HCT116 (cell line): Measurements from ENCODE around the gene NDC1. TPM values are rescaled to one million over a fixed set of nuclear protein-coding genes. Genes with fewer than 3 reads are reported as not detected.

Experiments used
- ATAC-seq: fragments of 200-7000 bp; cut with Tn5 transposase; 2 replicates; pipeline ENCODE4 v1.9.1; 2020; ENCODE audit warnings: mild to moderate bottlenecking, moderate library complexity
- BruUV-seq: library from RNA; stranded (reverse); fragments of 400-500 nt; replicated peaks from 2 replicates; lab custom pipeline; 2021; lab: Mats Ljungman, UMichigan
- CTCF ChIA-PET: fragments of 300-600 bp; sonication (Branson Sonifier 250); formaldehyde crosslinking; loops from one replicate; lab custom pipeline; 2021; ENCODE audit warnings: antibody characterized with exemption; lab: Charles Lee
- POLR2A ChIA-PET: fragments of 300-600, 350-600 bp; sonication (Branson Sonifier 250); formaldehyde crosslinking; loops from one replicate; lab custom pipeline; 2021; ENCODE audit warnings: antibody characterized with exemption; lab: Charles Lee
- RAD21 ChIA-PET, 2 experiments: fragments of 300-600 bp; sonication (Branson Sonifier 250); formaldehyde crosslinking; loops; one replicate each; lab custom pipeline; 2023; ENCODE audit warnings: low total read pairs in 2 of 2; ENCODE audit not compliant: uncharacterized antibody in 2 of 2, unreplicated experiment in 2 of 2, low non-redundant PET in 1 of 2; lab: Charles Lee
- DNase-seq: peaks from one replicate; pipeline ENCODE4 v3.0.0-alpha.2; 2010; ENCODE audit warnings: low read depth, low spot score
- H2AFZ ChIP-seq: fragments of 200-600 bp; shearing (Covaris generic), sonication (generic); 2 replicates; pipeline ENCODE4 v1.6.1; 2017; ENCODE audit warnings: low read depth, mixed run types, mixed read lengths, antibody characterized with exemption, low read length; ENCODE audit not compliant: poor library complexity, severe bottlenecking
- H3K27ac ChIP-seq: 2 replicates; pipeline ENCODE4 v1.5.1; 2012; ENCODE audit warnings: low read depth, low read length
- H3K27me3 ChIP-seq: fragments of 200-600 bp; sonication (generic); 2 replicates; pipeline ENCODE4 v1.6.1; 2016; ENCODE audit warnings: mixed run types, low read length, mixed read lengths; ENCODE audit not compliant: insufficient read depth
- H3K36me3 ChIP-seq, 2 experiments: fragments of 200-500 bp in 1 of 2; fragments of 200-600 bp in 1 of 2; sonication (Bioruptor generic) in 1 of 2; sonication (generic) in 1 of 2; 2 replicates each; pipeline versions ENCODE4 v1.5.1 to v1.6.1; 2014 to 2016; ENCODE audit warnings: low read length in 2 of 2, inconsistent platforms in 1 of 2, mixed read lengths in 1 of 2, mixed run types in 1 of 2; ENCODE audit not compliant: insufficient read depth in 2 of 2, control insufficient read depth in 1 of 2
- H3K4me1 ChIP-seq, 2 experiments: fragments of 200-600 bp in 1 of 2; sonication (generic) in 1 of 2; 2 replicates each; pipeline versions ENCODE4 v1.5.1 to v1.6.1; 2012 to 2017; ENCODE audit warnings: low read length in 2 of 2, inconsistent platforms in 1 of 2, mild to moderate bottlenecking in 1 of 2, mixed read lengths in 1 of 2, mixed run types in 1 of 2, moderate library complexity in 1 of 2; ENCODE audit not compliant: insufficient read depth in 2 of 2, control insufficient read depth in 1 of 2
- H3K4me2 ChIP-seq: fragments of 200-600 bp; sonication (generic); 2 replicates; pipeline ENCODE4 v1.6.1; 2017; ENCODE audit warnings: mixed run types, low read length, mixed read lengths
- H3K4me3 ChIP-seq, 2 experiments: fragments of 200-600 bp in 1 of 2; sonication (generic) in 1 of 2; replicated peaks in 1 of 2; 2 replicates each; pipeline ENCODE4 v1.5.1; 2011 to 2016; ENCODE audit warnings: low read length in 2 of 2, control low read depth in 1 of 2, low read depth in 1 of 2, mild to moderate bottlenecking in 1 of 2, mixed read lengths in 1 of 2, mixed run types in 1 of 2
- H3K79me2 ChIP-seq: fragments of 200-600 bp; sonication (generic); 2 replicates; pipeline ENCODE4 v1.6.1; 2017; ENCODE audit warnings: mild to moderate bottlenecking, mixed run types, low read length, moderate library complexity, mixed read lengths; ENCODE audit not compliant: insufficient read depth
- H3K9ac ChIP-seq: fragments of 200-600 bp; sonication (generic); 2 replicates; pipeline ENCODE4 v1.6.1; 2016; ENCODE audit warnings: low read length, mixed read lengths
- H3K9me2 ChIP-seq: fragments of 200-600 bp; sonication (generic), shearing (Covaris generic); 2 replicates; pipeline ENCODE4 v1.6.1; 2017; ENCODE audit warnings: mixed run types, mild to moderate bottlenecking, moderate library complexity; ENCODE audit not compliant: insufficient read depth
- H3K9me3 ChIP-seq, 2 experiments: fragments of 200-500 bp in 1 of 2; fragments of 200-600 bp in 1 of 2; sonication (Bioruptor generic) in 1 of 2; sonication (generic) in 1 of 2; 2 replicates each; pipeline ENCODE4 v1.6.1; 2014 to 2017; ENCODE audit warnings: low read length in 2 of 2, mixed read lengths in 2 of 2, inconsistent platforms in 1 of 2, low read depth in 1 of 2, mild to moderate bottlenecking in 1 of 2, mixed run types in 1 of 2, moderate library complexity in 1 of 2; ENCODE audit not compliant: control insufficient read depth in 1 of 2, insufficient read depth in 1 of 2
- H4K20me1 ChIP-seq: fragments of 200-600 bp; sonication (generic), shearing (Covaris generic); 2 replicates; pipeline ENCODE4 v1.6.1; 2017; ENCODE audit warnings: mixed run types, mild to moderate bottlenecking, moderate library complexity; ENCODE audit not compliant: insufficient read depth
- CBX3 ChIP-seq: IDR thresholded peaks from 2 replicates; pipeline ENCODE4 v1.6.1; 2012; ENCODE audit warnings: low read depth
- CTCF ChIP-seq, 3 experiments: fragments of 200-600 bp in 1 of 3; sonication (generic) in 1 of 3; IDR thresholded peaks in 2 of 3; conservative IDR thresholded peaks in 1 of 3; 2 replicates each; pipeline ENCODE4 v1.5.1; 2012 to 2017; ENCODE audit warnings: low read depth in 2 of 3, low read length in 2 of 3, antibody characterized with exemption in 1 of 3, borderline replicate concordance in 1 of 3, control low read depth in 1 of 3, mild to moderate bottlenecking in 1 of 3, mixed read lengths in 1 of 3, mixed run types in 1 of 3, moderate library complexity in 1 of 3; ENCODE audit not compliant: insufficient read depth in 1 of 3
- EGR1 ChIP-seq: IDR thresholded peaks from 2 replicates; pipeline ENCODE4 v1.6.1; 2012; ENCODE audit warnings: low read depth
- EZH2 ChIP-seq: fragments of 200-600 bp; sonication (generic); IDR thresholded peaks from 2 replicates; pipeline ENCODE4 v1.6.1; 2017; ENCODE audit warnings: antibody characterized with exemption, mixed run types
- JUND ChIP-seq: IDR thresholded peaks from 2 replicates; pipeline ENCODE4 v1.6.1; 2012
- MAX ChIP-seq: IDR thresholded peaks from 2 replicates; pipeline ENCODE4 v1.6.1; 2012
- POLR2A ChIP-seq: IDR thresholded peaks from 2 replicates; pipeline ENCODE4 v1.7.0; 2011; ENCODE audit warnings: borderline replicate concordance; ENCODE audit not compliant: insufficient read depth, insufficient read length; ENCODE audit errors: extremely low read depth
- POLR2AphosphoS5 ChIP-seq: IDR thresholded peaks from 2 replicates; pipeline ENCODE4 v1.6.1; 2011; ENCODE audit warnings: mild to moderate bottlenecking, low read depth, low read length, moderate library complexity
- RAD21 ChIP-seq: IDR thresholded peaks from 2 replicates; pipeline ENCODE4 v1.6.1; 2012; ENCODE audit warnings: low read depth, mild to moderate bottlenecking
- SIN3A ChIP-seq: IDR thresholded peaks from 2 replicates; pipeline ENCODE4 v1.6.1; 2012; ENCODE audit warnings: low read depth
- SP1 ChIP-seq: IDR thresholded peaks from 2 replicates; pipeline ENCODE4 v1.6.1; 2012; ENCODE audit warnings: low read depth
- ZBTB33 ChIP-seq: IDR thresholded peaks from 2 replicates; pipeline ENCODE4 v1.6.1; 2011; ENCODE audit warnings: mild to moderate bottlenecking, low read length, moderate library complexity; ENCODE audit not compliant: insufficient replicate concordance; ENCODE audit errors: extremely low read depth
- ZFX ChIP-seq: fragments of 450-650 bp; IDR thresholded peaks from 2 replicates; pipeline ENCODE4 v1.6.1; 2017
- ZNF274 ChIP-seq: fragments of 200-500 bp; sonication (Bioruptor generic); IDR thresholded peaks from 2 replicates; pipeline ENCODE4 v1.6.1; 2014; ENCODE audit warnings: mild to moderate bottlenecking, low read depth, low read length, inconsistent platforms
- intact Hi-C: fragments of 100-400 bp; cut with micrococcal nuclease; formaldehyde crosslinking; loops from 2 replicates; pipeline ENCODE4 v1.10.0; 2022
- total RNA-seq: library from RNA; stranded (reverse); gene quantifications from one replicate; pipeline ENCODE4 v1.2.1, GENCODE V29; 2021; ENCODE audit not compliant: unreplicated experiment

Gene NDC1
- total RNA-seq, 1 experiment from 2014 or later = 54.7 TPM

- H3K36me3 ChIP-seq = no peaks in the 10 kb centered on the region
- no peak for TF ChIP-seq CBX3
- no peak for TF ChIP-seq POLR2AphosphoS5
- TF ChIP-seq MAX = no peak
- TF ChIP-seq ZBTB33 = no peak
- no peak for TF ChIP-seq ZFX
- no peak for TF ChIP-seq EZH2
- no peak for TF ChIP-seq EGR1
- no peak for TF ChIP-seq ZNF274
- no peak for TF ChIP-seq JUND
- TF ChIP-seq CTCF (IDR thresholded peaks at IDR 0.05 in 2 of 3, conservative IDR thresholded peaks at IDR 0.05 in 1 of 3; ENCODE audit: borderline replicate concordance in 1 of 3, insufficient read depth in 1 of 3, low read depth in 2 of 3, low read length in 2 of 3) = no peak
- TF ChIP-seq SP1 = no peak
- no peak for TF ChIP-seq POLR2A
- no peak for TF ChIP-seq SIN3A
- no peak for TF ChIP-seq RAD21
- no peak overlapping the region for H3K9ac ChIP-seq
- ATAC-seq (no peak), DNase-seq (no peak)
- no peak overlapping the region for H3K4me3 ChIP-seq
- peaks cover 11% of the 10 kb centered on the region; the same call in 1 of the 2 replicates for H3K27me3 ChIP-seq
- no peak overlapping the region for H3K27ac ChIP-seq
- H3K9me2 ChIP-seq = no peaks in the 10 kb centered on the region
- ChIA-PET POLR2A (no interaction called here), CTCF (interaction anchor here (0.6 kb wide), 1 partner anchor 236 kb away, joined by 3 read pairs; no protein-coding TSS in a partner anchor), RAD21 (interaction anchor here in 1 of 2 experiments (1.1 kb wide), 1 partner anchor 13 kb away, joined by 3 read pairs; no protein-coding TSS in a partner anchor)
- no peaks in the 10 kb centered on the region for H3K4me1 ChIP-seq
- H3K79me2 ChIP-seq = no peaks in the 10 kb centered on the region
- H3K4me2 ChIP-seq = no peak overlapping the region
- no peaks in the 10 kb centered on the region for H3K9me3 ChIP-seq
- no peaks in the 10 kb centered on the region for H4K20me1 ChIP-seq
- H2AFZ ChIP-seq = no peak overlapping the region
- no TSS peak for BruUV-seq
- intact Hi-C loops = no loop called here
Observed at GRCh38 chr1:53722025-53722424, 116.1 kb downstream of the NDC1 start.
